ENCODE results near the gene VAMP4.

- TF ChIP-seq ZFP3 (CRISPR knock-in tag; IDR thresholded peaks at IDR 0.05) (no peak), ARNTL (CRISPR knock-in tag; IDR thresholded peaks at IDR 0.05; ENCODE audit: borderline replicate concordance, low read depth) (no peak), TCF4 (CRISPR knock-in tag; IDR thresholded peaks at IDR 0.05; ENCODE audit: borderline replicate concordance) (no peak), RARB (CRISPR knock-in tag; IDR thresholded peaks at IDR 0.05) (no peak), BACH2 (CRISPR knock-in tag; IDR thresholded peaks at IDR 0.05; ENCODE audit: borderline replicate concordance) (no peak), OSR1 (CRISPR knock-in tag; IDR thresholded peaks at IDR 0.05) (no peak), ZNF70 (CRISPR knock-in tag; IDR thresholded peaks at IDR 0.05) (no peak), CSRNP3 (CRISPR knock-in tag; IDR thresholded peaks at IDR 0.05) (no peak), ISL1 (CRISPR knock-in tag; IDR thresholded peaks at IDR 0.05) (no peak), ESRRG (CRISPR knock-in tag; IDR thresholded peaks at IDR 0.05) (no peak)
- TF ChIP-seq, protein P1, sequence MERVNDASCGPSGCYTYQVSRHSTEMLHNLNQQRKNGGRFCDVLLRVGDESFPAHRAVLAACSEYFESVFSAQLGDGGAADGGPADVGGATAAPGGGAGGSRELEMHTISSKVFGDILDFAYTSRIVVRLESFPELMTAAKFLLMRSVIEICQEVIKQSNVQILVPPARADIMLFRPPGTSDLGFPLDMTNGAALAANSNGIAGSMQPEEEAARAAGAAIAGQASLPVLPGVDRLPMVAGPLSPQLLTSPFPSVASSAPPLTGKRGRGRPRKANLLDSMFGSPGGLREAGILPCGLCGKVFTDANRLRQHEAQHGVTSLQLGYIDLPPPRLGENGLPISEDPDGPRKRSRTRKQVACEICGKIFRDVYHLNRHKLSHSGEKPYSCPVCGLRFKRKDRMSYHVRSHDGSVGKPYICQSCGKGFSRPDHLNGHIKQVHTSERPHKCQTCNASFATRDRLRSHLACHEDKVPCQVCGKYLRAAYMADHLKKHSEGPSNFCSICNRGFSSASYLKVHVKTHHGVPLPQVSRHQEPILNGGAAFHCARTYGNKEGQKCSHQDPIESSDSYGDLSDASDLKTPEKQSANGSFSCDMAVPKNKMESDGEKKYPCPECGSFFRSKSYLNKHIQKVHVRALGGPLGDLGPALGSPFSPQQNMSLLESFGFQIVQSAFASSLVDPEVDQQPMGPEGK (CRISPR knock-in tag; IDR thresholded peaks at IDR 0.05; ENCODE audit: borderline replicate concordance) = no peak
- TF ChIP-seq, protein P2, sequence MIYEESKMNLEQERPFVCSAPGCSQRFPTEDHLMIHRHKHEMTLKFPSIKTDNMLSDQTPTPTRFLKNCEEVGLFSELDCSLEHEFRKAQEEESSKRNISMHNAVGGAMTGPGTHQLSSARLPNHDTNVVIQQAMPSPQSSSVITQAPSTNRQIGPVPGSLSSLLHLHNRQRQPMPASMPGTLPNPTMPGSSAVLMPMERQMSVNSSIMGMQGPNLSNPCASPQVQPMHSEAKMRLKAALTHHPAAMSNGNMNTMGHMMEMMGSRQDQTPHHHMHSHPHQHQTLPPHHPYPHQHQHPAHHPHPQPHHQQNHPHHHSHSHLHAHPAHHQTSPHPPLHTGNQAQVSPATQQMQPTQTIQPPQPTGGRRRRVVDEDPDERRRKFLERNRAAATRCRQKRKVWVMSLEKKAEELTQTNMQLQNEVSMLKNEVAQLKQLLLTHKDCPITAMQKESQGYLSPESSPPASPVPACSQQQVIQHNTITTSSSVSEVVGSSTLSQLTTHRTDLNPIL (CRISPR knock-in tag; IDR thresholded peaks at IDR 0.05; ENCODE audit: low read depth) = no peak
- TF ChIP-seq, protein P3, sequence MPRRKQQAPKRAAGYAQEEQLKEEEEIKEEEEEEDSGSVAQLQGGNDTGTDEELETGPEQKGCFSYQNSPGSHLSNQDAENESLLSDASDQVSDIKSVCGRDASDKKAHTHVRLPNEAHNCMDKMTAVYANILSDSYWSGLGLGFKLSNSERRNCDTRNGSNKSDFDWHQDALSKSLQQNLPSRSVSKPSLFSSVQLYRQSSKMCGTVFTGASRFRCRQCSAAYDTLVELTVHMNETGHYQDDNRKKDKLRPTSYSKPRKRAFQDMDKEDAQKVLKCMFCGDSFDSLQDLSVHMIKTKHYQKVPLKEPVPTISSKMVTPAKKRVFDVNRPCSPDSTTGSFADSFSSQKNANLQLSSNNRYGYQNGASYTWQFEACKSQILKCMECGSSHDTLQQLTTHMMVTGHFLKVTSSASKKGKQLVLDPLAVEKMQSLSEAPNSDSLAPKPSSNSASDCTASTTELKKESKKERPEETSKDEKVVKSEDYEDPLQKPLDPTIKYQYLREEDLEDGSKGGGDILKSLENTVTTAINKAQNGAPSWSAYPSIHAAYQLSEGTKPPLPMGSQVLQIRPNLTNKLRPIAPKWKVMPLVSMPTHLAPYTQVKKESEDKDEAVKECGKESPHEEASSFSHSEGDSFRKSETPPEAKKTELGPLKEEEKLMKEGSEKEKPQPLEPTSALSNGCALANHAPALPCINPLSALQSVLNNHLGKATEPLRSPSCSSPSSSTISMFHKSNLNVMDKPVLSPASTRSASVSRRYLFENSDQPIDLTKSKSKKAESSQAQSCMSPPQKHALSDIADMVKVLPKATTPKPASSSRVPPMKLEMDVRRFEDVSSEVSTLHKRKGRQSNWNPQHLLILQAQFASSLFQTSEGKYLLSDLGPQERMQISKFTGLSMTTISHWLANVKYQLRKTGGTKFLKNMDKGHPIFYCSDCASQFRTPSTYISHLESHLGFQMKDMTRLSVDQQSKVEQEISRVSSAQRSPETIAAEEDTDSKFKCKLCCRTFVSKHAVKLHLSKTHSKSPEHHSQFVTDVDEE (CRISPR knock-in tag; IDR thresholded peaks at IDR 0.05) = no peak
Measured at GRCh38 chr1:171707583-171707982, 34.3 kb downstream of the VAMP4 start.
